HG02852 (cell line): ENCODE results near the gene ANK2.

Experiments used
- ATAC-seq: cut with Tn5 transposase; IDR thresholded peaks from one replicate; pipeline ENCODE4 v1.9.1; 2021; ENCODE audit warnings: mild to moderate bottlenecking, moderate library complexity; ENCODE audit not compliant: unreplicated experiment

The ANK2 gene

GRCh38 chr4:113088050-113088449, 38.6 kb downstream of the ANK2 start:
- no peak for ATAC-seq

- ATAC-seq: no peak
Measured at GRCh38 chr4:113090954-113091353, 41.5 kb downstream of the ANK2 start.

DNA sequence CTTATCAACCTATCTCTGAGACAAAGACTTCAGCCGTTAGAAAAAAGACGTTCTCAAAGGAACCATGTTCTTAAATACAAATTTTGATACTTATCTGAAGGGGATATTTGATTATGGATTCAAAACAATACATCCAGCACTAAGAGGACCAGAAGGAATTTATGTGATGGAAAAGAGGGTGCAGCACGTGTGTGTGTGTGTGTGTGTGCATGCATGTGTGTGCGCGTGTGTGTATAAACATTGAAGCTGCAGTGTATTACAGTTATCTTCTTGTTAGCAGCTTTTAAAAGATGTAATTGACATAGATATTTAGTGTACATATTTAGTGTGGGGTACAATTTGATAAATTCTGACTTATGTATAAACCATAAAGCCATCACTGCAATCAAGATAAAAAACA, 44.9 kb downstream of the ANK2 start:
- ATAC-seq: no peak

DNA sequence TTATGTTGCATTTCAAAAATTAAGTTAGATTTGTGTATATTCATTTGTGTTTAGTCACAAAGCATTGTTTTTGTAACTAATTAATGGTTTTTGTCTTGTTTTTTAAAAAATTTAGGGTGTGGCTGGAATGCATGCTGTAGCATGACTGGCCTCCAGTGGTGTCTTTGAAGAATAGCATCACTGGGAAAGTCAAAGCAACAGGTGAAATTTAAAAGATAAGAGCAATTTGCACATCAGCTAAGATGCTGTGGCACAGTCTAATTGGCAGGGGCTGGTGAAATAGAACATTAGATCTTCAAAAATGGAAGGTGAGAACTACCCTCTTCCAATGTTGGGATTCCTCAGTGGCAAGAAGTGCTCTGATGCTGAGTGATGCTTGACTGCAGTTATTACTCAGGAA, 45.3 kb downstream of the ANK2 start:
- ATAC-seq: no peak

DNA sequence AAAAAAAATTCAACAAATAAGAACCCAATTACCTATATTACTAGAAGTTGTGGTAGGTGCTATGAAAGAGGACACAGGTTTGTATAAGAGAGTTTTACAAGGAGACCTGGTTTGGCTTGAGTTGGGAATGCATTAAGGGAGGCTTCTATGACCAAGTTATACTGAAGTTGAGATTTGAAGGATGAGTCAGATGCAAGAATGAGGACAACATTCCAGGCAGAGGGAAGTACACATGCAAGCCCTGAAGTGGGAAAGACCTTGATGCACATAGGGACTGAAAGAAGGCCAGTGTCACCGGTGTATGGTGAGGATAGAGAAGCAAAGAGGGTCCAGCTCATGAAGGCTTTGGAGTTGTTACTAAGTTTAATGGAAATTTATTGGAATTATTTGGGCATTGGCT, 52.2 kb downstream of the ANK2 start:
- ATAC-seq: no peak

DNA sequence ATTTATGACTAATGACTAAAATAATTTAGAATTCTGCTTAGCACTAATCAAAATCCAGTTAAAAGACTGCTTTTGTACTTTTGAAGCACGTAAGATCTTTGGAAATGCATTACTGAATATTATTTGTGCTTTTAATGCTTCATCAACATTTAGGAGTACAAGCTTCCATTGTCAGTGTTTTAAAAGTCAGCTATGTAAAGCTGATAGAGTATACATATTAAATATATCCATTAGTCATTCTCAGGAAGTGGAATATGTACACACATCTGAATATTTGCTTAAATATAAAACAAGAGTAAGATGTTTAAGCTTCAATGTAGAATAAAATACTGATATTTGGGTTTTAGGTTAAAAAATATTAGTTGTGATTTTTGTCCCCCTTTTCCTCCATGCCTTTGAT, 54.1 kb downstream of the ANK2 start:
- no peak for ATAC-seq

DNA sequence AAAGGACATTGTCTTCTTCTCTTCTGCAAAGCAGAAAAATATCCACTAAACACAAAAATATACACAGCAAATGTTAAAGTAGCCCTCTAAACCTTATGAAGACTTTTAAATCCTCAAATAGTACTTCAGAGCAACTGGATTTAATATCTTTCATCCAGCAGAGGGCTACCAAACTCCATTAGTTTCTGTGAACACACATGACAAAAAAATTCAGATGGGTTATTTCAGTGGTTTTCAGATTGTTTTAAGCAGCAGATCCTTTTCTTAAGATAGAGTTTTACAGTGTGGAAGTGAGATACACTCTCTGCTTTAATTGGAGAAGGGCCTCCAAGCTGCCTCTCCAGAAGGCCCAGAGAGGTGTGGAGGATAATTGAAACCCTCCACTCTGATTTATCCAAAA, 56.7 kb downstream of the ANK2 start:
- no peak for ATAC-seq

DNA sequence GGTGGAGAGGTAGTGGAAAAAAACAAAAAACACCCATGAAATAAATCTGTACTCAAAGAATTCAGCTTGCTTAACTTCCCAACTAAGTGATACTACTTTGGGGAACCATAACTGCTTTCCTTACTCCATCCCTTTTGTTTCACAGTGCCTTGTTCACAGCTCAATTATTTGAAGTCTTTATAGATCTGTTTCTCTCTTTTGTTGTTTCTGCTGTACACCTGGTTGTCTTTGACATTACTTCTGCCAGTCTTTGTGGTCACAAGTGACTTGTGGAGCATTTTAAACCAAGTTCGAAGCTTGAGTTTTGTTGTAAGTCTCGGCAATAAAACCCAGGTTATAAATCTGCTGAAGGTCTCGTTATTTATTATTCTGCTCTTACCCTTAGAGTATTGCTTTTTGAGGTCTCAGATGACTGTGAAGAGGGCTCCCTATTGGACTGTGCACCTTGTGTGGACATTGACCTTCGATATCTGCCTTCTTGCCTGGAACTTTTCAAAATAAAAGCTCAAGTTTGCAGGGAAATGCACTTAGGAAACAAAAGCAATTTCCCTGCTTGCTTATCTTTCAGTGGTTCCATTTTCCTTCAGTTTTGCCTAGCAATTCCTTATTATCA, 59.8 kb downstream of the ANK2 start:
- ATAC-seq: no peak

GRCh38 chr4:113112338-113112978, 63.0 kb downstream of the ANK2 start:
- ATAC-seq: no peak

- no peak for ATAC-seq
Measured at GRCh38 chr4:113113151-113113550, 63.7 kb downstream of the ANK2 start.

DNA sequence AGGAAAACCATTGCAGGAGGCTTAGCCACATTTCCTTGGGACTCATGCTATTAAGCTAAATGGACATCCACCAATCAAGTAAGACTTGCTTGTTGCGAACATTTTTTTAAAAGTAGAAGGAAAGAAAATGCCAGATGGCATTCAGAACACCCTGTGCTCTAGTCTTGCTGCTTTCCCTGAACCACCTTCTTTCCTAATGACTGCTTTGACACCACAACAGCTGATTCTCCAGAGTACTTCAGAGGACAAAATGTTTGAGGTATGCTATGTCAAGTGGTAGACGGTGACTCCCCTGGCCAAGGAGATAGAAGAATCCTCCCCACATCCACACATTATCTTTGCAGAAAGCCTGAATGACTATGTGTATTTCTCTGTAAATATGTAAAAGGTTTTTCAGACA, 65.4 kb downstream of the ANK2 start:
- ATAC-seq: no peak

DNA sequence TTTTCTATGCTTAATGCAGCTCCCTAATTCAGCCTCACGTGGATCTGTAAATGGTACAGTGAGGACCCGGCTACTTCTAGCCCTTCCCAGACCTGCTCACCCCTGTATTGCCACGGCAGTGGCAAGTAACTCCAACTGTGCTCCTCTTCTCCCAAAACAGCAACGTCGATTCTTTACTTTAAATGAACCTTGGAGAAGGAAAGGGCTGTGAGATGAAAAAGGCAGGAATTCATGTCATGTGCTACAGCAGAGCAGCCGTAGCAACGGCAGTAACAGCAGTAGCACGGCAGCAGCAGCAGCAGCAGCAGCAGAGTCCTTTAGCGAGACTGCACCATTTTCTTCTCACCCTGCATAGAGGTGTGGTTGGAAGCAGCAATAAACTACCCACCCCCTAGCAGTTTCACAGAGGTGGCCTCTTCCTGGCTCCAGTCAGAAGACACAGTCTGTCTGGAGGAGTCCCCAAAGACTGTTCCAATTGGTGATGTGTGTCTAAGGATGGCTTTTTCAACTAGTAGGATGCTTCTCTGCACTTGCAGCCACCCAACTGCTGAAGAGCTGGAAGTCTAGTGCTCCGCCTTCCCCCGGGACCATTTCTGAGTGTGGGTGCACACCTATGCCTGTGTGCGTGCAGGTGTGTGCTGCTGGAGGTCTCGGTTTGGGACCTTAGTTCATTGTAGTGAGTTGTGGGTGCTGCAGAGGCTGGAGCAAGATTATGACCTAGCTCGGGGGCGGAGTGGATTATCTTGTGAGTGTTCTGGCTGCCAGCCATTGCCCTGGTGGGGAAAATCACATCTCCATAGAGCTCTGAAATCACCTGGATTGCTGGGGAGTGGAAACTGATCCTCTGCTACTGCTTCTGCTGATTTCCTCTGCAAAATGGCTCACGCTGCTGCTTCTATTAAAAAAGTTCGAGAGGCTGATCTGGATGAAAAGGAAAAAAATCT, 67.2 kb downstream of the ANK2 start:
- ATAC-seq: no peak

DNA sequence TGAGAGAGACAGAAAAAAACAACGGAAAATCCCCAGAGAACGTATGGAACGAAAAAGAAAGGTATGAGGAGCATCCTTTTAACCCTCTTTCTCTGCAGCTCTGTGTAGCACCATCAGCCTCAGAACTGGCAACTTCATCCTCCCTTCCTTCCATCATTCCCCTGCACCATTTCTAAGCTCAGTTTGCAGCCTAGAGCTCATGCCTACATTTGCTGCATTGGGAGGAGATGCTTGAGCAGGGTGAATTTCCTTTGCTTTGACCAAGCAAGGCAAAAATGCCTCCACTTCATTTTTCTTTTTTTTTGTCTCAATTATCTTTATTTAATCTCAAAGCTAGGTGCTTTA, 67.9 kb downstream of the ANK2 start:
- no peak for ATAC-seq

GRCh38 chr4:113122066-113122465, 72.6 kb downstream of the ANK2 start:
- peak; percentile 76 for ATAC-seq

DNA sequence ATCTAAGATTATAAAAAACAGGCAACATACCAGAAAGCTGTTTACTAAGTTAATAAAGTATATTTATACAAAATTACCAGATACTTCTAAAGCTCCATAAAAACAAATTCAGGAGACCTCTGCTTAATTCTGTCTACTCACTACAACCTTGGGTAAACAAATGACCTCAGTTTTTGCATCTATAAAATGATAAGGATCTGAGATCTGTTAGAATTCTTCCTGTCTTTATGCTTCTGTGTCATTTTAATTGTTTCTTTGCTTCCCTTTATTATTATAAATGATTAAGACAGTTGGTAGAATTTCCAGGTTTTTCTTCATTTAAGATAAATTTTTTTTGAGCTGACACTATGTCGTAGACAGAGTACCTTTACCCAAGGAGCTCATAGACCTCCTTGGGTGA, 76.0 kb downstream of the ANK2 start:
- no peak for ATAC-seq

DNA sequence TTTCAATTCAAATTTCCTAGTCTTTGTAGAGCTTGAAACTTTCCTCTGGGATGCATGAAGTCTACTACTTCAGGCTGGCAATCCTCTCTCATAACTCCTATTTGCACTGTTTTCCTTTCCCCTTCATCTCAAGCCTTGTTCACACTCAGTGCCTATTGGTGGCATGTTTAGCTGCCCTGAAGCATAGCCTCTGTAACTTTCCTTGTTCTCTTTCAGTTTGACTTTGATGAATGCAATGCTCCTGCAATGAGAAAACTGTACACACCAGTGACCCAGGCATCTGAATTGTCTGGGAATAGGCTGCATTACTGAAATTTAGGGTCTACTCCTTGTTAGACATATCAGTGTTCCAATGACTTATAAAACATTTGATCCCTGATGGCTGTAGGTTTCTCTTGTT, 81.7 kb downstream of the ANK2 start:
- no peak for ATAC-seq

GRCh38 chr4:113131621-113132020, 82.2 kb downstream of the ANK2 start:
- ATAC-seq: no peak

- ATAC-seq: peak; percentile 38
Measured at GRCh38 chr4:113141901-113142346, 92.5 kb downstream of the ANK2 start.

GRCh38 chr4:113142351-113142750, 92.9 kb downstream of the ANK2 start:
- ATAC-seq: no peak

GRCh38 chr4:113144091-113144490, 94.6 kb downstream of the ANK2 start:
- ATAC-seq: no peak

DNA sequence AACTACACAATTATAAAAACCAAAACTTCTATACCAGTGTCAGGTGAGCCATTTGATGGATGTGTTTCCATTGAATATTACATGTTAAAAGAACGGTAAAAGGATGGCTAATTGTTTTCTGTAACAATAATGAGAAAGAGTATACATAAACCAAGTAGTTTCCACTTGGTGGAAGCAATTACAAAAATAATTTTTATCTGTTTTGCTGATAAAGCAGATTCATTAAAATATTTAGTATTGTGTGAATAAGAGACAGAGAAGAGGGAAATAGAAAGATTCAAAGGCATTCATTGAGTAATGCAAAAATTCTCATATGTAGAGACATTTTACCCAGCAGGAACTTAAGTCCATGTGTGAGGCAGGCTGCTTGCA, 95.7 kb downstream of the ANK2 start:
- ATAC-seq: no peak
